GM19238 (cell line): ENCODE results near the gene EXTL2.
"Not testable (repeated sequence)": the region's sequence is repeated elsewhere in the genome, so short reads cannot be mapped to it uniquely, and the experiment has no call there.

Experiments
- DNase-seq: peaks from one replicate; pipeline ENCODE4 v3.0.0; 2011; ENCODE audit warnings: low spot score; ENCODE audit not compliant: insufficient read length

Gene EXTL2

GRCh38 chr1:100902365-100902764, 7.7 kb upstream of the EXTL2 start:
- DNase-seq: no peak

- DNase-seq: peak; percentile 15
Measured at GRCh38 chr1:100896481-100896982, 1.9 kb upstream of the EXTL2 start.

GRCh38 chr1:100895540-100896480, 1.2 kb upstream of the EXTL2 start, which contains the start of gene SLC30A7:
Gene SLC30A7 (plus strand): TSS chr1:100896090. CDS start chr1:100896263, 173 bp downstream.
- DNase-seq: peak; percentile 56

GRCh38 chr1:100893718-100894117, 924 bp downstream of the EXTL2 start:
- no peak for DNase-seq

- no peak for DNase-seq
Measured at GRCh38 chr1:100892554-100892953, 2.1 kb downstream of the EXTL2 start.

GRCh38 chr1:100891380-100891779, 3.3 kb downstream of the EXTL2 start:
- DNase-seq: no peak

- DNase-seq: not testable (repeated sequence)
Measured at GRCh38 chr1:100889869-100890482, 4.7 kb downstream of the EXTL2 start.

GRCh38 chr1:100889007-100889406, 5.6 kb downstream of the EXTL2 start:
- DNase-seq: not testable (repeated sequence)

GRCh38 chr1:100883963-100884362, 10.7 kb downstream of the EXTL2 start:
- DNase-seq: no peak

GRCh38 chr1:100882698-100883097, 11.9 kb downstream of the EXTL2 start:
- DNase-seq: no peak

- no peak for DNase-seq
Measured at GRCh38 chr1:100881687-100882086, 13.0 kb downstream of the EXTL2 start.

GRCh38 chr1:100879422-100879821, 15.2 kb downstream of the EXTL2 start:
- DNase-seq: no peak

- no peak for DNase-seq
Measured at GRCh38 chr1:100876291-100876690, 18.4 kb downstream of the EXTL2 start.

GRCh38 chr1:100875228-100875627, 19.4 kb downstream of the EXTL2 start:
- DNase-seq: no peak

GRCh38 chr1:100874433-100874832, 20.2 kb downstream of the EXTL2 start:
- DNase-seq: no peak

- DNase-seq: no peak
Measured at GRCh38 chr1:100869996-100870395, 24.6 kb downstream of the EXTL2 start.

GRCh38 chr1:100868364-100868995, 26.2 kb downstream of the EXTL2 start:
- DNase-seq: no peak

GRCh38 chr1:100866901-100867206, 27.8 kb downstream of the EXTL2 start:
- DNase-seq: no peak

GRCh38 chr1:100866041-100866900, 28.4 kb downstream of the EXTL2 start:
- DNase-seq: no peak

GRCh38 chr1:100862591-100862990, 32.1 kb downstream of the EXTL2 start:
- DNase-seq: no peak

GRCh38 chr1:100861379-100861778, 33.3 kb downstream of the EXTL2 start:
- no peak for DNase-seq
